ENCODE measurements around the gene PIKFYVE.

GRCh38 chr2:208294482-208295024 lies 28.5 kb downstream of the PIKFYVE start:
- TF ChIP-seq EZH2 (IDR thresholded peaks at IDR 0.05; ENCODE audit: insufficient read depth, poor library complexity, severe bottlenecking) (no peak), EZH2phosphoT487 (IDR thresholded peaks at IDR 0.05; ENCODE audit: insufficient read depth, low read depth) (no peak)

All from GM23248 (cell line).